GM12874 (cell line): ENCODE data around the gene SGPP1.

Source experiments
- TF ChIP-seq, protein P1 (sequence below): IDR thresholded peaks from 2 replicates; pipeline ENCODE4 v1.5.1; 2011; ENCODE audit warnings: low read depth, mild to moderate bottlenecking, control low read depth, low read length, moderate library complexity; ENCODE audit not compliant: insufficient read depth

SGPP1 gene

DNA sequence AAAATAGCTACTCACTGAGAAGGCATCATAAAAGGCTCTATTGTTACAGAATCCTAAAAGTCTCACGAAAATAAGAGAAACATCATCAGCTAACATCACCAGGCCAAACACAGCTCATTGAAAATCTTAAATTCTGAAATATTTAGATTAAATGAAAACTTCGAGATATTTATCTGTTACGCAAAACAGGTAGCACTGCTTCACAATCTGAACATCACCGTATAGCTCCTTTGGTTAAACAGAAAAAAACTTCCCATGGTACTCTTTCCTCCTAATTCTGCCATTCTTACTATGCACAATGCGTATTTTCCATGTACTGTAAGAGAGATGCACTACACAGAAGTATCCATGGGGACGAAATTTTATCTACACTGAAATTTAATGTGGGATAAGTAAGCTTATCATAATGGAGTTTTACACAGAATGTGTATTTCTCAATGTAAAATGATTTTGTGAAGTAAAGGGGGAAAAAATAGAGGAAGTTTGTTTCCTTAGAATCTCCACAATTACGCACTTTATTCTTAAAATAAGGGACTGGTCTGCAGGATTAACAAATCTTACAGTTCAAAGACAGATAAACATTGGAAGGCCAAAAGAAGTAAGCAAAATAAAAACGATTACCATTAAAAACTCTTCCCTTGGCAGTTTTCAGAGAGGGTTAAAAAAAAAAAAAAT is 1.9 kb downstream of the SGPP1 start:
- TF ChIP-seq, protein P1, sequence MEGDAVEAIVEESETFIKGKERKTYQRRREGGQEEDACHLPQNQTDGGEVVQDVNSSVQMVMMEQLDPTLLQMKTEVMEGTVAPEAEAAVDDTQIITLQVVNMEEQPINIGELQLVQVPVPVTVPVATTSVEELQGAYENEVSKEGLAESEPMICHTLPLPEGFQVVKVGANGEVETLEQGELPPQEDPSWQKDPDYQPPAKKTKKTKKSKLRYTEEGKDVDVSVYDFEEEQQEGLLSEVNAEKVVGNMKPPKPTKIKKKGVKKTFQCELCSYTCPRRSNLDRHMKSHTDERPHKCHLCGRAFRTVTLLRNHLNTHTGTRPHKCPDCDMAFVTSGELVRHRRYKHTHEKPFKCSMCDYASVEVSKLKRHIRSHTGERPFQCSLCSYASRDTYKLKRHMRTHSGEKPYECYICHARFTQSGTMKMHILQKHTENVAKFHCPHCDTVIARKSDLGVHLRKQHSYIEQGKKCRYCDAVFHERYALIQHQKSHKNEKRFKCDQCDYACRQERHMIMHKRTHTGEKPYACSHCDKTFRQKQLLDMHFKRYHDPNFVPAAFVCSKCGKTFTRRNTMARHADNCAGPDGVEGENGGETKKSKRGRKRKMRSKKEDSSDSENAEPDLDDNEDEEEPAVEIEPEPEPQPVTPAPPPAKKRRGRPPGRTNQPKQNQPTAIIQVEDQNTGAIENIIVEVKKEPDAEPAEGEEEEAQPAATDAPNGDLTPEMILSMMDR: no peak

DNA sequence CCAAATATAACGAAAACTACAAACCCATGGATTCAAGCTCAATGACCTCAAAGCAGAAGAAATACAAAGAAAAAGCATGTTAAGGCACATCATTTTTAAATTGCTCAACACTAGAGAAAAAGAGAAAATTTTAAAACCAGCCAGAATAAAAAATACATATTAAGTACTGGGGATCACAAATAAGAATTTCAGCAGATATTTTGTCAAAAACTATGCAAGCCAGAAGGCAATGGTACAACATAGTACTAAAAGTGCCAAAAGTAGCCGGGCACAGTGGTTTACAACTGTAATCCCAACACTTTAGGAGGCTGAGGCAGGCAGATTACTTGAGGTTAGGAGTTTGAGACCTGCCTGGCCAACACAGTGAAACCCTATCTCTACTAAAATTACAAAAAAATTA is 10.2 kb downstream of the SGPP1 start:
- TF ChIP-seq, protein P1: no peak

DNA sequence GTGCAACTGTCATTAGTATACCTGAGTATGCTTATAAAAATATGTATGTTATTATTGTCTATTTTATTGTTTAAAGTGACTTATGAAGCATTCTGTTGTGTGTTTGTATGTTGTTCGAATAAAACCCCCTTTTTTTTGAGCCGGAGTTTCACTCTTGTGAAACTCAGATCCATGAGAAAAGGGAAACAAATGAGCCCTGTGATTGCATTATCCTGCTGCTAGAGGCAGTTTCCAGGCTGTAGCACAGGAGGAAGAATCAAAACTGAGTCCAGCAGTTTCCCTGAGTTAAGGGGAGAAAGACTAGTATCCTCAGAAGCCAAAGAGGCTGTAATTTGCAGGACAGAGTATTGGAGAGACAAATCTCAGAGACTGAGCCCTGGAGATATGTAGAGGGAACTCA is 12.5 kb downstream of the SGPP1 start:
- TF ChIP-seq, protein P1: no peak

DNA sequence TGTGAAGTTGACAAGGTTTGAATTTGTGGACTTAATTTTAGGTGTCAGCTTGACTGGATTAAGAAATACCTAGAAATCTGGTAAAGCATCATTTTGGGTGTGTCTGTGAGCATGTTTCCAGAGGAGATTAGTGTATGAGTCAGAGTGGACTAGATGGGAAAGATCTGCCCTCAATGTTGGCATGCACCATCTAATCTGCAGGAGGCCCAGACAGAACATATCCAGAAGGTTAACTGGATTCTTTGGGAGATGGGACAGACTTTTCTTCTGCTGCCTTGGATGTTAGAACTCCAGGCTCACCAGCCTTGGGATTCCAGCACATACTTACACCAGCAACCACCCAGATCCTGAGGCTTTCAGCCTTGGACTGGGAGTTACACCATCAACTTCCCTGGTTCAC is 14.1 kb downstream of the SGPP1 start:
- TF ChIP-seq, protein P1: no peak

DNA sequence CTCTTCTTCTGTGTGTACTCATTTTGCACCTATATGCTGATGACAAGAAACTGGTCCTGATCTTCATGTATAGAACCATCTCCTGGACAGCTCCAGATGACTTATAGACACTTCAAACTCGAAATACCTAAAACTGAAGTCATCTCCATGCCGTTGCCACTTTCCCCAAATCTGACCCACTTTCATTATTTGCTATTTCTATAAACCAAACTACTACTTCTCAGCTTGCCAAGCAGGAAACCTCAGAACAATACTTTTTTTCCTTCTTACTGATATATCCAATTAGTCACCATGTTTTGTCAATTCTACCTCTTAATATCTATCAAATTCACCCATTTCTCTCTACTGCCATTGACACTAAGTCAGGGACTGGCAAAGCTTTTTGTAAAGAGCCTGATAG is 14.8 kb downstream of the SGPP1 start:
- TF ChIP-seq, protein P1: no peak

DNA sequence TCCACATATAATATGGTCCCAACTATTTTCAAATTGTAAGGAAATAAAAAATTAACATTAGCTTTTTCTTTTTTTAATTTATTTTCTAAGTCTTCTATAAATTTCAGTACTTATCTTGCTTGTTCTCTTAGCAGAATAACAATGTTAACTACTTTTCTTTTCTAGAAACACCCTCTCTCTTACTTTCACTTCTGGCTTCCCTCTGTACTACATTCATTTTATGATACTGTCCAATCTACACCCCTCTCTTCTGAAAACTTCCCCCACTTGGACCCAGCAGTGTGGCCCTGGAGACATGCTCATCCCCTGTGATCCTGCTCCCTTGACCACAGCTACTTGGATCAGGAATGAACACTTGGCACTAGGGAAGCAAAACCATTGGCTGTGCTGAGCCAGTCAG is 15.7 kb downstream of the SGPP1 start:
- TF ChIP-seq, protein P1: no peak

DNA sequence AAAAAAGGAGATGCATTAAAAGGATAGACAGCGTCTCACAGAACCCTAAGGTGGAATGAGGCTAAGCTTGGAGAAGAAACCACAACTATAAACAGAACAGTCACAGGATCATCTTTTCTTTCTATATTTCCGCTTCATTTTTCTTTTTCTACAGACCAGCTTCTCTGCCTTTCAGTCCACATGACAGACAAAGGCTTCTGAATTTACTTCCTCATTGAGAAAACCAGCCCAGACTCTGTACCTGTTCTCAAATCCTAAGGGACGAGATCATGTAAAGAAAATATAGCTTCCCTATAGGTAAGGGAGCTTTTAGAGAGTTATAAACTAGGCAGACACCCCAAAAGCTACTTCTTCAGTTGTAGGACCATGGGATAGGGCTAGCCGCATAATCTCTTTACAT is 17.4 kb downstream of the SGPP1 start:
- TF ChIP-seq, protein P1: no peak
